IMR-90 (cell line): ENCODE data around the gene SPINT1.

Experiments used
- BHLHE40 ChIP-seq: fragments of 150-350 bp; IDR thresholded peaks from 2 replicates; pipeline ENCODE4 v1.6.1; 2016; ENCODE audit warnings: mild to moderate bottlenecking, low read depth, low read length
- CEBPB ChIP-seq: IDR thresholded peaks from 2 replicates; pipeline ENCODE4 v1.6.1; 2012; ENCODE audit warnings: low read depth, low read length, improper control_type of control experiment
- MAFK ChIP-seq: IDR thresholded peaks from 2 replicates; pipeline ENCODE4 v1.6.1; 2012; ENCODE audit warnings: low read depth, low read length, improper control_type of control experiment
- MAZ ChIP-seq: IDR thresholded peaks from 2 replicates; pipeline ENCODE4 v1.6.1; 2012; ENCODE audit warnings: low read depth, mild to moderate bottlenecking, low read length, improper control_type of control experiment, moderate library complexity, borderline replicate concordance
- MXI1 ChIP-seq: IDR thresholded peaks from 2 replicates; pipeline ENCODE4 v1.6.1; 2012; ENCODE audit warnings: low read depth, mild to moderate bottlenecking, low read length, moderate library complexity, borderline replicate concordance
- NFE2L2 ChIP-seq: fragments of 150-350 bp; IDR thresholded peaks from 2 replicates; pipeline ENCODE4 v1.6.1; 2016; ENCODE audit warnings: low read depth, mild to moderate bottlenecking, low read length
- POLR2A ChIP-seq: IDR thresholded peaks from 2 replicates; pipeline ENCODE4 v1.6.1; 2012; ENCODE audit warnings: mild to moderate bottlenecking, low read depth, low read length
- RAD21 ChIP-seq: IDR thresholded peaks from 2 replicates; pipeline ENCODE4 v1.6.1; 2012; ENCODE audit warnings: low read length, improper control_type of control experiment
- RCOR1 ChIP-seq: IDR thresholded peaks from 2 replicates; pipeline ENCODE4 v1.6.1; 2012; ENCODE audit warnings: mild to moderate bottlenecking, low read length, improper control_type of control experiment; ENCODE audit not compliant: insufficient replicate concordance
- RFX5 ChIP-seq: IDR thresholded peaks from 2 replicates; pipeline ENCODE4 v1.8.0; 2012; ENCODE audit warnings: low read depth, mild to moderate bottlenecking, low read length, moderate library complexity
- SMC3 ChIP-seq: fragments of 150-350 bp; IDR thresholded peaks from 2 replicates; pipeline ENCODE4 v1.6.1; 2016; ENCODE audit warnings: low read depth, mild to moderate bottlenecking, antibody characterized with exemption, low read length, moderate library complexity
- TF ChIP-seq, protein P1 (sequence below): conservative IDR thresholded peaks from 2 replicates; pipeline ENCODE4 v1.5.1; 2012; ENCODE audit warnings: mild to moderate bottlenecking, low read depth, low read length, improper control_type of control experiment
- TF ChIP-seq, protein P2 (sequence below): fragments of 150-350 bp; IDR thresholded peaks from 2 replicates; pipeline ENCODE4 v1.6.1; 2017; ENCODE audit warnings: mild to moderate bottlenecking, antibody characterized with exemption, low read length, low read depth

DNA sequence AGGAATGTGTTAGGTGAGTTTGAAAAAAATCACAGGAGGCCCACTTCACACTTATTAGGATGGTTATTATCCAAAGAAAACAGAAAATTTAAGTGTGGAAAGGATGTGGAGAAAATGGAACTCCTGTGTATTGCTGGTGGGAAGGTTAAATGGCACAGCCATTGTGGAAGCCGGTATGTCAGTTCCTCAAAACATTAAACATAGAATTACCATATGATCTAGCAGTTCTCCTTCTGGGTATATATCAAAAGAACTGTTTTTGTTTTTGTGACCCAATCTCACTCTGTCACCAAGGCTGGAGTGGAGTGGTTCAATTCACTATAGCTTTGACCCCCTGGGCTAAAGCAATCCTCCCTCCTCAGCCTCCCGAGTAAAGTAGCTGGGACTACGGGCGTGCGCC, 47.3 kb upstream of the SPINT1 start:
- TF ChIP-seq, protein P1, sequence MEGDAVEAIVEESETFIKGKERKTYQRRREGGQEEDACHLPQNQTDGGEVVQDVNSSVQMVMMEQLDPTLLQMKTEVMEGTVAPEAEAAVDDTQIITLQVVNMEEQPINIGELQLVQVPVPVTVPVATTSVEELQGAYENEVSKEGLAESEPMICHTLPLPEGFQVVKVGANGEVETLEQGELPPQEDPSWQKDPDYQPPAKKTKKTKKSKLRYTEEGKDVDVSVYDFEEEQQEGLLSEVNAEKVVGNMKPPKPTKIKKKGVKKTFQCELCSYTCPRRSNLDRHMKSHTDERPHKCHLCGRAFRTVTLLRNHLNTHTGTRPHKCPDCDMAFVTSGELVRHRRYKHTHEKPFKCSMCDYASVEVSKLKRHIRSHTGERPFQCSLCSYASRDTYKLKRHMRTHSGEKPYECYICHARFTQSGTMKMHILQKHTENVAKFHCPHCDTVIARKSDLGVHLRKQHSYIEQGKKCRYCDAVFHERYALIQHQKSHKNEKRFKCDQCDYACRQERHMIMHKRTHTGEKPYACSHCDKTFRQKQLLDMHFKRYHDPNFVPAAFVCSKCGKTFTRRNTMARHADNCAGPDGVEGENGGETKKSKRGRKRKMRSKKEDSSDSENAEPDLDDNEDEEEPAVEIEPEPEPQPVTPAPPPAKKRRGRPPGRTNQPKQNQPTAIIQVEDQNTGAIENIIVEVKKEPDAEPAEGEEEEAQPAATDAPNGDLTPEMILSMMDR, result no peak
- TF ChIP-seq SMC3, result no peak
- TF ChIP-seq BHLHE40, result no peak
- no peak for TF ChIP-seq NFE2L2
- no peak for TF ChIP-seq POLR2A
- no peak for TF ChIP-seq CEBPB
- no peak for TF ChIP-seq MAFK
- no peak for TF ChIP-seq RAD21
- TF ChIP-seq MXI1, result no peak
- TF ChIP-seq, protein P2, sequence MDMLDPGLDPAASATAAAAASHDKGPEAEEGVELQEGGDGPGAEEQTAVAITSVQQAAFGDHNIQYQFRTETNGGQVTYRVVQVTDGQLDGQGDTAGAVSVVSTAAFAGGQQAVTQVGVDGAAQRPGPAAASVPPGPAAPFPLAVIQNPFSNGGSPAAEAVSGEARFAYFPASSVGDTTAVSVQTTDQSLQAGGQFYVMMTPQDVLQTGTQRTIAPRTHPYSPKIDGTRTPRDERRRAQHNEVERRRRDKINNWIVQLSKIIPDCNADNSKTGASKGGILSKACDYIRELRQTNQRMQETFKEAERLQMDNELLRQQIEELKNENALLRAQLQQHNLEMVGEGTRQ, result no peak
- TF ChIP-seq RCOR1, result no peak
- no peak for TF ChIP-seq MAZ
- no peak for TF ChIP-seq RFX5
